ENCODE data around the gene CBLN1. TPM values are rescaled to one million over a fixed set of nuclear protein-coding genes. Genes with fewer than 3 reads are reported as not detected.

Gene CBLN1
- total RNA-seq, 1 experiment from 2014 or later = not detected

DNA sequence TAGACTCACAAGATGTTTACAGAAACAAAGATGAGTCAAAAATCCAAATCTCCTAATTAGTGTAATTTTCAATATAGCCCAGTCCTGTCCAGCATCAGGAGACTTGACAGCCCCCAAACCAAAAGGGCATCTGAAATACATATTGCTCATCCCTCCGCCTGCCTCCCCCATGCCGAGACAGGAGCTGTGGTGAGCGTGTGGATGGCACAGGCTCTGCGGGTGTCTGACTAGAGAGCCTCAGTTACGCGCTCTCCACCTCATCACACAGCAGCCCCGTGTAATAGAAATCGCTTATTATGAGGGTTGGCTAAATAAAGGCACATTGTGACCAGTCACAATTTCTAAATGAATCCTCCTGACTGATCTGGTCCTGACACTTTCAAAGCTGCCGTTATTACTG, 43.1 kb upstream of the CBLN1 start:
- Mint-ChIP-seq H3K4me1 (ENCODE audit: insufficient read depth, unreplicated experiment) (no peaks in the 10 kb centered on the region), H3K36me3 (ENCODE audit: insufficient read depth, unreplicated experiment) (peaks cover 7% of the 10 kb centered on the region), H3K27ac (ENCODE audit: low read depth, unreplicated experiment) (no peak overlapping the region), H3K27me3 (ENCODE audit: insufficient read depth, unreplicated experiment) (peaks cover 11% of the 10 kb centered on the region), H3K4me3 (ENCODE audit: unreplicated experiment) (no peak overlapping the region), H3K9me3 (ENCODE audit: unreplicated experiment) (peaks cover 9% of the 10 kb centered on the region)
- no peak for DNase-seq (ENCODE audit: unreplicated experiment)
- BruUV-seq (replicated peaks) = no TSS peak
- CTCF ChIA-PET = interaction anchor here (0.6 to 0.7 kb wide), 2 partner anchors 23 to 452 kb away, joined by 3 read pairs; no protein-coding TSS in a partner anchor
- TF ChIP-seq, protein P1, sequence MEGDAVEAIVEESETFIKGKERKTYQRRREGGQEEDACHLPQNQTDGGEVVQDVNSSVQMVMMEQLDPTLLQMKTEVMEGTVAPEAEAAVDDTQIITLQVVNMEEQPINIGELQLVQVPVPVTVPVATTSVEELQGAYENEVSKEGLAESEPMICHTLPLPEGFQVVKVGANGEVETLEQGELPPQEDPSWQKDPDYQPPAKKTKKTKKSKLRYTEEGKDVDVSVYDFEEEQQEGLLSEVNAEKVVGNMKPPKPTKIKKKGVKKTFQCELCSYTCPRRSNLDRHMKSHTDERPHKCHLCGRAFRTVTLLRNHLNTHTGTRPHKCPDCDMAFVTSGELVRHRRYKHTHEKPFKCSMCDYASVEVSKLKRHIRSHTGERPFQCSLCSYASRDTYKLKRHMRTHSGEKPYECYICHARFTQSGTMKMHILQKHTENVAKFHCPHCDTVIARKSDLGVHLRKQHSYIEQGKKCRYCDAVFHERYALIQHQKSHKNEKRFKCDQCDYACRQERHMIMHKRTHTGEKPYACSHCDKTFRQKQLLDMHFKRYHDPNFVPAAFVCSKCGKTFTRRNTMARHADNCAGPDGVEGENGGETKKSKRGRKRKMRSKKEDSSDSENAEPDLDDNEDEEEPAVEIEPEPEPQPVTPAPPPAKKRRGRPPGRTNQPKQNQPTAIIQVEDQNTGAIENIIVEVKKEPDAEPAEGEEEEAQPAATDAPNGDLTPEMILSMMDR (IDR thresholded peaks at IDR 0.05; ENCODE audit: unreplicated experiment) = no peak
- POLR2A ChIA-PET = no interaction called here
- intact Hi-C loops (cut with micrococcal nuclease) = no loop called here

DNA sequence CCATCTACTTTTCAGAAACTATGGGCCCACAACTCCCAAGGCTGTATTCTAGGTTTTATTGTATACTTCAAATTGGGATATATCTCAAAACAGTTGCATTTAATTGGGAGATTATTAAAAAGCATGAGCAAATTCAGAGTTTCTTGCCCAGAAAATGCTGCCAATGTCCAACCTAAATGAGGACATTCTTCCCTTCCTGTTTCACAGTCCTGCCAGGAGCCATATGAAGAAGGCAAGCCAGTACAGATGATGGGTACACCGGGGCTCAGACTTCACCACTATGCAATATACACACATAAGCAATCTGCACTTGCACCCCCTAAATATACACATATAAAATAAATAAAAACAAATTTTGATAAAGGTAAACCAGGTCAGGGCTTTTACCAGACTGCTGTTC, 34.0 kb upstream of the CBLN1 start:
- peaks cover 4% of the 10 kb centered on the region for H3K36me3 Mint-ChIP-seq (ENCODE audit: insufficient read depth, unreplicated experiment)
- TF ChIP-seq, protein P1 (IDR thresholded peaks at IDR 0.05; ENCODE audit: unreplicated experiment) = no peak
- intact Hi-C loops (cut with micrococcal nuclease) = no loop called here
- peaks cover 27% of the 10 kb centered on the region for H3K27me3 Mint-ChIP-seq (ENCODE audit: insufficient read depth, unreplicated experiment)
- no peak overlapping the region for H3K4me3 Mint-ChIP-seq (ENCODE audit: unreplicated experiment)
- POLR2A ChIA-PET = no interaction called here
- BruUV-seq (replicated peaks) = no TSS peak
- H3K27ac Mint-ChIP-seq (ENCODE audit: low read depth, unreplicated experiment) = no peak overlapping the region
- DNase-seq (ENCODE audit: unreplicated experiment) = no peak
- CTCF ChIA-PET = interaction anchor here (0.6 kb wide), 1 partner anchor 29 kb away, joined by 4 read pairs; no protein-coding TSS in a partner anchor
- H3K4me1 Mint-ChIP-seq (ENCODE audit: insufficient read depth, unreplicated experiment) = no peaks in the 10 kb centered on the region
- peaks cover 6% of the 10 kb centered on the region for H3K9me3 Mint-ChIP-seq (ENCODE audit: unreplicated experiment)

DNA sequence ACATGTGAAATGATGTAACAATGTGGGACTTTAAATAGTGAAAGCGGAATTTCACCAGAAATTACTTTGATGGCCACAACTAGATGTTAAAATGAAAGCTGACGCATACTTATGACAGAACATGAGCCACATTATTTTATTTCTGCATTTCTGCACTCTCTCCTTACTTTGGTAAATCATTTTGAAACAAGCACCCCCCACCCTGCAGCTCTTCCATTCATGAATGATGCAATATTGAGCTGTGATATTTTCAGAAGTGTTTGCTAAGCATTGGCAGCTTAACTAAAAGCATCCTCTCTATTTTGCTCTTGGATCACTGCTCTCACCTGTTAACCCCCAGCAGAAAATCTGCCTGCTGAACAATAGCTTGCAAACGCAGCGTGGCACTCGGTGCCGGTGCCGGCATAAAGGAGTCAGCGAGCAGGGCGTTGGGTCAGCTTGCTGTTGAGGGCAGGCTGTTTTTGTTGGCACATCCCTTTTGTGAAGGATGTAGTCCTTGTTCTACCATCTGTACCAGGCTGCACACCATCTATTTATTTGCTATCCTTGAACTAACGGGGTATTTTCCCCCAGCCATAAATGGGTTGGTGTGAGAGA, 30.8 kb upstream of the CBLN1 start:
- no TSS peak for BruUV-seq (replicated peaks)
- intact Hi-C loops (cut with micrococcal nuclease) = no loop called here
- Mint-ChIP-seq H3K9me3 (ENCODE audit: unreplicated experiment) (no peaks in the 10 kb centered on the region), H3K4me3 (ENCODE audit: unreplicated experiment) (no peak overlapping the region), H3K4me1 (ENCODE audit: insufficient read depth, unreplicated experiment) (no peaks in the 10 kb centered on the region), H3K27me3 (ENCODE audit: insufficient read depth, unreplicated experiment) (peaks cover 31% of the 10 kb centered on the region), H3K27ac (ENCODE audit: low read depth, unreplicated experiment) (no peak overlapping the region), H3K36me3 (ENCODE audit: insufficient read depth, unreplicated experiment) (no peaks in the 10 kb centered on the region)
- ChIA-PET POLR2A (no interaction called here), CTCF (interaction anchor here (0.6 to 1.3 kb wide), 3 partner anchors 10 to 451 kb away, joined by 3 to 6 read pairs (median 3); no protein-coding TSS in a partner anchor)
- TF ChIP-seq, protein P1 (IDR thresholded peaks at IDR 0.05; ENCODE audit: unreplicated experiment) = no peak
- no peak for DNase-seq (ENCODE audit: unreplicated experiment)

DNA sequence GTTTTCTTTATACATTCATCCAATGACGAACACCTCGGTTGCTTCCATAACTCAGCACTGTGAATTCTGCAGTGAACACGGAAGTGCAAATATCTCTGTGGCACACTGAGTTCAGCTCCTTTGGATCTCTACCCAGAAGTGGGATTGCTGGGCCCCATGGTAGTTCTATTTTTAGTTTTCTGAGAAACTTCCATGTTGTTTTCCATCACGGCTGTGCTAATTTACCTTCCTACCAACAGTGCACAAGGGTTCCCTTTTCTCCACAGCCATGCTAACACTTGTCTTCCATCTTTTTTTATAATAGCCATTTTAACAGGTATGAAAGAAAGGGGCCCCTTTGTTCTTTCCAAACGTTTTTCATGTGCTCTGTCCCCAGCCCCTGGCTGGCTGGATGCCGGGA, 30.2 kb upstream of the CBLN1 start:
- CTCF ChIA-PET = no interaction called here
- intact Hi-C loops (cut with micrococcal nuclease) = no loop called here
- H3K4me3 Mint-ChIP-seq (ENCODE audit: unreplicated experiment) = no peak overlapping the region
- no peak for DNase-seq (ENCODE audit: unreplicated experiment)
- H3K9me3 Mint-ChIP-seq (ENCODE audit: unreplicated experiment) = no peaks in the 10 kb centered on the region
- H3K4me1 Mint-ChIP-seq (ENCODE audit: insufficient read depth, unreplicated experiment) = no peaks in the 10 kb centered on the region
- POLR2A ChIA-PET = no interaction called here
- TF ChIP-seq, protein P1 (IDR thresholded peaks at IDR 0.05; ENCODE audit: unreplicated experiment) = no peak
- no TSS peak for BruUV-seq (replicated peaks)
- no peak overlapping the region for H3K27ac Mint-ChIP-seq (ENCODE audit: low read depth, unreplicated experiment)
- no peaks in the 10 kb centered on the region for H3K36me3 Mint-ChIP-seq (ENCODE audit: insufficient read depth, unreplicated experiment)
- peaks cover 37% of the 10 kb centered on the region for H3K27me3 Mint-ChIP-seq (ENCODE audit: insufficient read depth, unreplicated experiment)
